Kidney (tissue), 14 donors: Measurements from ENCODE around the gene LSM5. TPM values are rescaled to one million over a fixed set of nuclear protein-coding genes. Genes with fewer than 3 reads are reported as not detected.
A peak's percentile ranks its signal among the peaks of the same experiment; 100 is the strongest.

Experiments used
- DNase-seq, 5 donors: peaks; one replicate each; pipeline ENCODE4 v3.0.0-alpha.2; 2013 to 2020
- FAIRE-seq: peaks from 2 replicates; lab custom pipeline; 2012; peaks lifted over from hg19 to GRCh38; lab: Jason Lieb, UNC
- H3K27ac ChIP-seq, 2 donors: one replicate each; pipeline ENCODE4 v1.7.0; 2013; ENCODE audit warnings: low read depth in 2 of 2, low read length in 2 of 2, inconsistent platforms in 1 of 2
- H3K27me3 ChIP-seq: one replicate; pipeline ENCODE4 v1.7.1; 2013; ENCODE audit warnings: low read length, inconsistent platforms; ENCODE audit not compliant: control insufficient read depth, insufficient read depth
- H3K36me3 ChIP-seq, 3 donors: one replicate each; pipeline versions ENCODE4 v1.7.0 to v1.7.1; 2013; ENCODE audit warnings: low read length in 3 of 3, control low read depth in 1 of 3, inconsistent platforms in 1 of 3; ENCODE audit not compliant: insufficient read depth in 3 of 3, control insufficient read depth in 2 of 3
- H3K4me1 ChIP-seq, 3 donors: one replicate each; pipeline versions ENCODE4 v1.7.0 to v1.7.1; 2013; ENCODE audit warnings: low read length in 3 of 3, inconsistent platforms in 1 of 3, low read depth in 1 of 3; ENCODE audit not compliant: control insufficient read depth in 2 of 3, insufficient read depth in 2 of 3
- H3K4me3 ChIP-seq, 3 donors: one replicate each; pipeline versions ENCODE4 v1.7.0 to v1.8.1; 2013; ENCODE audit warnings: low read length in 3 of 3, control low read depth in 1 of 3, inconsistent platforms in 1 of 3
- H3K9ac ChIP-seq, 3 donors: one replicate each; pipeline versions ENCODE4 v1.7.0 to v1.7.1; 2013; ENCODE audit warnings: low read length in 3 of 3, control low read depth in 1 of 3, inconsistent platforms in 1 of 3
- H3K9me3 ChIP-seq, 3 donors: one replicate each; pipeline versions ENCODE4 v1.7.0 to v1.7.1; 2013; ENCODE audit warnings: low read length in 3 of 3, control low read depth in 1 of 3, inconsistent platforms in 1 of 3; ENCODE audit not compliant: control insufficient read depth in 2 of 3, insufficient read depth in 1 of 3
- CTCF ChIP-seq: IDR thresholded peaks from 3 replicates; pipeline ENCODE4 v1.5.1; 2012; ENCODE audit warnings: mild to moderate bottlenecking, moderate library complexity, borderline replicate concordance; ENCODE audit not compliant: insufficient read depth; ENCODE audit errors: extremely low read depth
- intact Hi-C: fragments of 100-400 bp; cut with DNase I; formaldehyde crosslinking; loops from one replicate; pipeline ENCODE4 v1.11.1; 2022
- polyA plus RNA-seq: library from polyadenylated mRNA; stranded (reverse); fragments of 350-450 nt; fragmentation: Illumina TruSeq; extraction: RNeasy Lipid Tissue Mini Kit (QIAGEN cat#74804); gene quantifications from one replicate; pipeline ENCODE4 v1.2.3, GENCODE V29; 2014; ENCODE audit warnings: low read depth, low replicate concordance; ENCODE audit not compliant: insufficient read depth
- total RNA-seq: library from RNA; stranded (reverse); fragmentation: NEBNext Ultra II Directional; extraction: Animal tissue kit (Norgen Biotek cat#: 25700); gene quantifications from one replicate; pipeline ENCODE4 v1.2.1, GENCODE V29; 2021
- donor health status: control.
- donor health status: control.
- donor health status: control.
- donor health status: control.
- donor health status: control.
- donor health status: DM: yes; HTN: yes; CAD: no.
- donor health status: Normal renal cell carcinoma (clear cell type).

LSM5 gene
- total and polyA plus RNA-seq, 2 donors from 2014 or later, result 35.6 to 69.4 TPM

- no peaks in the 10 kb centered on the region for H3K36me3 ChIP-seq
- intact Hi-C loops, result no loop called here
- H3K4me1 ChIP-seq, result peaks cover 0 to 5% (median 4%) of the 10 kb centered on the region in 3 donors
- DNase-seq (no peak), FAIRE-seq (no peak)
- H3K27me3 ChIP-seq, result no peaks in the 10 kb centered on the region
- H3K9ac ChIP-seq, result peak overlapping the region; percentile 53 to 89 (median 80)
- no peak for TF ChIP-seq CTCF
- no peaks in the 10 kb centered on the region for H3K9me3 ChIP-seq
- H3K4me3 ChIP-seq, result peak overlapping the region; percentile 80 to 92 (median 91)
- peak overlapping the region; percentile 98 for H3K27ac ChIP-seq
These were observed 6.1 kb upstream of the LSM5 start for GRCh38 chr7:32496052-32496813.

- H3K36me3 ChIP-seq, result no peaks in the 10 kb centered on the region
- peak within 1 kb of the TSS; percentile 80 to 98 (median 89) for H3K9ac ChIP-seq
- peak within 1 kb of the TSS; percentile 98 for H3K27ac ChIP-seq
- FAIRE-seq, result no peak
- peak; percentile 98 to 100 (median 99) for DNase-seq
- H3K4me1 ChIP-seq, result peaks cover 0 to 5% (median 4%) of the 10 kb centered on the region in 3 donors
- no peaks in the 10 kb centered on the region for H3K9me3 ChIP-seq
- intact Hi-C loops, result no loop called here
- H3K4me3 ChIP-seq, result peak within 1 kb of the TSS; percentile 88 to 96 (median 91)
- H3K27me3 ChIP-seq, result no peaks in the 10 kb centered on the region
- TF ChIP-seq CTCF, result no peak
These were observed 5.3 kb upstream of the LSM5 start, which contains the start of gene AVL9 for GRCh38 chr7:32495298-32496051. Gene AVL9, plus strand, starts transcription at chr7:32495489. Its CDS starts 221 bp downstream, at chr7:32495710.

GRCh38 chr7:32494946-32495297, 4.7 kb upstream of the LSM5 start:
- Histone ChIP-seq H3K27ac (peak overlapping the region; percentile 63 to 91), H3K36me3 (no peaks in the 10 kb centered on the region), H3K9ac (peak overlapping the region; percentile 57 to 98 (median 77)), H3K4me3 (peak overlapping the region; percentile 74 to 96 (median 88)), H3K9me3 (no peaks in the 10 kb centered on the region), H3K27me3 (no peaks in the 10 kb centered on the region), H3K4me1 (peaks cover 0 to 5% (median 4%) of the 10 kb centered on the region in 3 donors)
- DNase-seq (no peak), FAIRE-seq (no peak)
- TF ChIP-seq CTCF, result no peak
- intact Hi-C loops, result no loop called here
